ENCODE data around the gene USP25.

The USP25 gene

GRCh38 chr21:15842565-15842880 lies 112.7 kb downstream of the USP25 start:
- TF ChIP-seq CTCF (IDR thresholded peaks at IDR 0.05) = no peak
- no peak for TF ChIP-seq ZFX (IDR thresholded peaks at IDR 0.05; ENCODE audit: borderline replicate concordance)
- H3K27ac ChIP-seq = no peak overlapping the region

GRCh38 chr21:15843766-15844165 lies 114.0 kb downstream of the USP25 start:
- H3K27ac ChIP-seq = no peak overlapping the region

GRCh38 chr21:15848634-15849560 lies 119.1 kb downstream of the USP25 start:
- H3K27ac ChIP-seq = no peak overlapping the region
- TF ChIP-seq CTCF (IDR thresholded peaks at IDR 0.05) = no peak
- TF ChIP-seq ZFX (IDR thresholded peaks at IDR 0.05; ENCODE audit: borderline replicate concordance) = no peak

More at GRCh38 chr21:15843766-15844165, 114.0 kb downstream of the USP25 start:
- no peak for TF ChIP-seq CTCF (IDR thresholded peaks at IDR 0.05)
- TF ChIP-seq ZFX (IDR thresholded peaks at IDR 0.05; ENCODE audit: borderline replicate concordance) = no peak

GRCh38 chr21:15849927-15850326 lies 120.1 kb downstream of the USP25 start:
- TF ChIP-seq CTCF (IDR thresholded peaks at IDR 0.05) (no peak), ZFX (IDR thresholded peaks at IDR 0.05; ENCODE audit: borderline replicate concordance) (no peak)
- H3K27ac ChIP-seq = no peak overlapping the region

- no peak for TF ChIP-seq CTCF (IDR thresholded peaks at IDR 0.05)
- no peak for TF ChIP-seq ZFX (IDR thresholded peaks at IDR 0.05; ENCODE audit: borderline replicate concordance)
- no peak overlapping the region for H3K27ac ChIP-seq
Observed at GRCh38 chr21:15850645-15851044, 120.9 kb downstream of the USP25 start.

GRCh38 chr21:15852146-15852545 lies 122.4 kb downstream of the USP25 start:
- H3K27ac ChIP-seq = no peak overlapping the region
- TF ChIP-seq CTCF (IDR thresholded peaks at IDR 0.05) = no peak
- TF ChIP-seq ZFX (IDR thresholded peaks at IDR 0.05; ENCODE audit: borderline replicate concordance) = no peak

- H3K27ac ChIP-seq = no peak overlapping the region
- no peak for TF ChIP-seq CTCF (IDR thresholded peaks at IDR 0.05)
- TF ChIP-seq ZFX (IDR thresholded peaks at IDR 0.05; ENCODE audit: borderline replicate concordance) = no peak
Observed at GRCh38 chr21:15853126-15853525, 123.3 kb downstream of the USP25 start.

Data from 22Rv1 (cell line).